Measurements from ENCODE around the gene RNU6-1.

Gene RNU6-1

DNA sequence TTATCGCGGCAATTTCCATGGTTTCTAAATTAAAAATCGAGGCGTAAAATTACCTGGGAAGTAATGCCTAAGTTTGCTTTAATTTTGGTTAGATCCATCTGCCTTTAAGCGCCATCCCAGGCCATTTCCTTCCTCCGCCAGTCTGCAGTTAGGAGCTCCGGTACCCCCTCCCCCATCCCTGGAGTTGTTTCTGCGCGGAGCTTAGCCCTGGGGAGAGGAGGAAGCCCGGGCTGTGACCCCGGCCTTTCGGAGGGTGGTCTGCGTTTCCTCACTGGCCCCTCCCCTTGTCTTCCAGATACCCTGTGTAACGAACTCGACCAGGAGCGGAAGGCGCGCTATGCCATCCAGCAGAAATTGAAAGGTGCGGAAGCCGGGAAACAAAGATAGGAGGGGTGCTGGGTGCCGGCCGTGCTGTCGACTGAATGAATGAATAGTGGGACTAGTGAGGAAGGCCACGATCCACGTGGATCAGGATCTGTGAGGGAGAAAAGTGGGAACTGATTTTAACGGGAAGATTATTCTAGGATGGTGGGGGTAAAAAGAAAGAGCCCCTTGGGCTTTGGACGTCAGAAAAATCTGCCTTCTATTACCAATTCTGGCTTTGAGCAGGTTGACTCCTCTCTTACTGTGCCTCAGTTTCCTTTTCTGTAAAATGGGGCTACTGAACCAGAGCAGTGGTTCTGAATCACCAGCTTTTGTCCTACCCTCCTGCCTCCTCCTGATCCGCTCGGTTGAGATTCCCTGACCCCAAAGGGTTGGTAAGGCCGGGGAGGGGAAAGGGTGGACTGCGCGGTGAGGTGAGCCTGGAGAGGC lies 6.7 kb downstream of the RNU6-1 start (continued):
- TF ChIP-seq, protein P1, sequence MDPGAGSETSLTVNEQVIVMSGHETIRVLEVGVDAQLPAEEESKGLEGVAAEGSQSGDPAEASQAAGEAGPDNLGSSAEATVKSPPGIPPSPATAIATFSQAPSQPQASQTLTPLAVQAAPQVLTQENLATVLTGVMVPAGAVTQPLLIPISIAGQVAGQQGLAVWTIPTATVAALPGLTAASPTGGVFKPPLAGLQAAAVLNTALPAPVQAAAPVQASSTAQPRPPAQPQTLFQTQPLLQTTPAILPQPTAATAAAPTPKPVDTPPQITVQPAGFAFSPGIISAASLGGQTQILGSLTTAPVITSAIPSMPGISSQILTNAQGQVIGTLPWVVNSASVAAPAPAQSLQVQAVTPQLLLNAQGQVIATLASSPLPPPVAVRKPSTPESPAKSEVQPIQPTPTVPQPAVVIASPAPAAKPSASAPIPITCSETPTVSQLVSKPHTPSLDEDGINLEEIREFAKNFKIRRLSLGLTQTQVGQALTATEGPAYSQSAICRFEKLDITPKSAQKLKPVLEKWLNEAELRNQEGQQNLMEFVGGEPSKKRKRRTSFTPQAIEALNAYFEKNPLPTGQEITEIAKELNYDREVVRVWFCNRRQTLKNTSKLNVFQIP (CRISPR knock-in tag; IDR thresholded peaks at IDR 0.05; ENCODE audit: borderline replicate concordance, low read depth), result no peak
- no peak for TF ChIP-seq BACH2 (CRISPR knock-in tag; IDR thresholded peaks at IDR 0.05; ENCODE audit: borderline replicate concordance)
- no peak for TF ChIP-seq ISL1 (CRISPR knock-in tag; IDR thresholded peaks at IDR 0.05)
- TF ChIP-seq ARNTL (CRISPR knock-in tag; IDR thresholded peaks at IDR 0.05; ENCODE audit: borderline replicate concordance, low read depth), result no peak
- TF ChIP-seq OSR1 (CRISPR knock-in tag; IDR thresholded peaks at IDR 0.05), result no peak

DNA sequence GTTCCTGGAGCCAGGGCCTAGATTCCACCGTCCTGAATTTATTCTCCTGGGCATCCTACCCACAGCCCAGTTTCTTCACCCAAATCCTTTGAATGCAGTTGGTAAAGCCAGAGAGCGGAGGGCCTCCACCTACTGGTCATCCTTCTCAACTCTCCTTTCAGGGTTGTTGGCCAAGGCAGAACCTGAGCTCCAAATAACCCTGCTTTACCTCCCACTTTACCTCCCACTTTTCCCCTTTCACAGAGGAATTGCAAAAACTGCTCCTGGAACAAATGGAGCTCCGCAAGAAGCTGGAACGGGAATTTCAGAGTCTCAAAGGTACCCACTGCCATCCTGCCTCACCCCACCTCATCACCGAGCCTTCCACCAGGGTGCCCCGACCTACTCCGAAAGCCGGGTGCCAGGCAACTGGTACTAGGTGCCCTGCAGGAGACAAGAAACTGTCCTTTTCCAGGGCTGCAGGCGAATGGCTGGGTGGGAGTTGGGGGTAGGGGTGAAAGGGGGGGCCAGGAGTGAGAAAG lies 7.8 kb downstream of the RNU6-1 start:
- peak; percentile 64 for ATAC-seq
- TF ChIP-seq ZNF70 (CRISPR knock-in tag; IDR thresholded peaks at IDR 0.05) (no peak), BACH2 (CRISPR knock-in tag; IDR thresholded peaks at IDR 0.05; ENCODE audit: borderline replicate concordance) (no peak), ZC3H10 (CRISPR knock-in tag; IDR thresholded peaks at IDR 0.05) (no peak), ZFP3 (CRISPR knock-in tag; IDR thresholded peaks at IDR 0.05) (no peak), ZNF8 (CRISPR knock-in tag; IDR thresholded peaks at IDR 0.05) (no peak)
- TF ChIP-seq, protein P2, sequence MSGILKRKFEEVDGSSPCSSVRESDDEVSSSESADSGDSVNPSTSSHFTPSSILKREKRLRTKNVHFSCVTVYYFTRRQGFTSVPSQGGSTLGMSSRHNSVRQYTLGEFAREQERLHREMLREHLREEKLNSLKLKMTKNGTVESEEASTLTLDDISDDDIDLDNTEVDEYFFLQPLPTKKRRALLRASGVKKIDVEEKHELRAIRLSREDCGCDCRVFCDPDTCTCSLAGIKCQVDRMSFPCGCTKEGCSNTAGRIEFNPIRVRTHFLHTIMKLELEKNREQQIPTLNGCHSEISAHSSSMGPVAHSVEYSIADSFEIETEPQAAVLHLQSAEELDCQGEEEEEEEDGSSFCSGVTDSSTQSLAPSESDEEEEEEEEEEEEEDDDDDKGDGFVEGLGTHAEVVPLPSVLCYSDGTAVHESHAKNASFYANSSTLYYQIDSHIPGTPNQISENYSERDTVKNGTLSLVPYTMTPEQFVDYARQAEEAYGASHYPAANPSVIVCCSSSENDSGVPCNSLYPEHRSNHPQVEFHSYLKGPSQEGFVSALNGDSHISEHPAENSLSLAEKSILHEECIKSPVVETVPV (CRISPR knock-in tag; IDR thresholded peaks at IDR 0.05), result no peak
- TF ChIP-seq, protein P3, sequence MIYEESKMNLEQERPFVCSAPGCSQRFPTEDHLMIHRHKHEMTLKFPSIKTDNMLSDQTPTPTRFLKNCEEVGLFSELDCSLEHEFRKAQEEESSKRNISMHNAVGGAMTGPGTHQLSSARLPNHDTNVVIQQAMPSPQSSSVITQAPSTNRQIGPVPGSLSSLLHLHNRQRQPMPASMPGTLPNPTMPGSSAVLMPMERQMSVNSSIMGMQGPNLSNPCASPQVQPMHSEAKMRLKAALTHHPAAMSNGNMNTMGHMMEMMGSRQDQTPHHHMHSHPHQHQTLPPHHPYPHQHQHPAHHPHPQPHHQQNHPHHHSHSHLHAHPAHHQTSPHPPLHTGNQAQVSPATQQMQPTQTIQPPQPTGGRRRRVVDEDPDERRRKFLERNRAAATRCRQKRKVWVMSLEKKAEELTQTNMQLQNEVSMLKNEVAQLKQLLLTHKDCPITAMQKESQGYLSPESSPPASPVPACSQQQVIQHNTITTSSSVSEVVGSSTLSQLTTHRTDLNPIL (CRISPR knock-in tag; IDR thresholded peaks at IDR 0.05; ENCODE audit: low read depth), result no peak
- TF ChIP-seq, protein P4, sequence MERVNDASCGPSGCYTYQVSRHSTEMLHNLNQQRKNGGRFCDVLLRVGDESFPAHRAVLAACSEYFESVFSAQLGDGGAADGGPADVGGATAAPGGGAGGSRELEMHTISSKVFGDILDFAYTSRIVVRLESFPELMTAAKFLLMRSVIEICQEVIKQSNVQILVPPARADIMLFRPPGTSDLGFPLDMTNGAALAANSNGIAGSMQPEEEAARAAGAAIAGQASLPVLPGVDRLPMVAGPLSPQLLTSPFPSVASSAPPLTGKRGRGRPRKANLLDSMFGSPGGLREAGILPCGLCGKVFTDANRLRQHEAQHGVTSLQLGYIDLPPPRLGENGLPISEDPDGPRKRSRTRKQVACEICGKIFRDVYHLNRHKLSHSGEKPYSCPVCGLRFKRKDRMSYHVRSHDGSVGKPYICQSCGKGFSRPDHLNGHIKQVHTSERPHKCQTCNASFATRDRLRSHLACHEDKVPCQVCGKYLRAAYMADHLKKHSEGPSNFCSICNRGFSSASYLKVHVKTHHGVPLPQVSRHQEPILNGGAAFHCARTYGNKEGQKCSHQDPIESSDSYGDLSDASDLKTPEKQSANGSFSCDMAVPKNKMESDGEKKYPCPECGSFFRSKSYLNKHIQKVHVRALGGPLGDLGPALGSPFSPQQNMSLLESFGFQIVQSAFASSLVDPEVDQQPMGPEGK (CRISPR knock-in tag; IDR thresholded peaks at IDR 0.05; ENCODE audit: borderline replicate concordance), result no peak

DNA sequence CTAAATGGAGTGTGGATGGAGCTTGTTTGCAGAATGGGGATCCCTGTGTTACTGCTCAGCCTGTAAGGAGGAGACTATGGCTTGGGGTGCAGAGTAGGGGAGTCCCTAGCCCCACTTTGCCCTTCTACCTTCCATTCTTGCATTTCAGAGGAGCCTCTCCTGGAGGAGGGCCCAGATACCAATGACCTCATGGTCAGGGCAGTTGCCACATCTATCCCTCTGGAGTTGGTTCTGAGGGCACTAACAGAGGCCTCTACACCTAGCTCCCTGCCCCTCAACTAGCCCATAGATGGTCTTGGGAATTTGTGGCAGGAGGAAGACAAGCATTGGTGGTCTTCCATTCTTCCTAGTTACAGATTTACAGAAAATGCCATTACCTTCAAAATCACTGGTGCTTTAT lies 8.5 kb downstream of the RNU6-1 start:
- no peak for ATAC-seq
- no peak for TF ChIP-seq SNAI2 (CRISPR knock-in tag; IDR thresholded peaks at IDR 0.05)
- TF ChIP-seq, protein P3 (CRISPR knock-in tag; IDR thresholded peaks at IDR 0.05; ENCODE audit: low read depth), result no peak
- no peak for TF ChIP-seq OSR1 (CRISPR knock-in tag; IDR thresholded peaks at IDR 0.05)
- no peak for TF ChIP-seq TOX (CRISPR knock-in tag; IDR thresholded peaks at IDR 0.05; ENCODE audit: borderline replicate concordance)
- no peak for TF ChIP-seq GLIS3 (CRISPR knock-in tag; IDR thresholded peaks at IDR 0.05)
- no peak for TF ChIP-seq ZFP30 (CRISPR knock-in tag; IDR thresholded peaks at IDR 0.05)
- TF ChIP-seq ZNF565 (CRISPR knock-in tag; conservative IDR thresholded peaks at IDR 0.05; ENCODE audit: low read depth), result no peak
- no peak for TF ChIP-seq ZFP3 (CRISPR knock-in tag; IDR thresholded peaks at IDR 0.05)
- TF ChIP-seq PPARA (CRISPR knock-in tag; IDR thresholded peaks at IDR 0.05; ENCODE audit: borderline replicate concordance), result no peak
- TF ChIP-seq ISL1 (CRISPR knock-in tag; IDR thresholded peaks at IDR 0.05), result no peak
- no peak for TF ChIP-seq ARNTL (CRISPR knock-in tag; IDR thresholded peaks at IDR 0.05; ENCODE audit: borderline replicate concordance, low read depth)
- TF ChIP-seq ESRRG (CRISPR knock-in tag; IDR thresholded peaks at IDR 0.05), result no peak
- TF ChIP-seq, protein P2 (CRISPR knock-in tag; IDR thresholded peaks at IDR 0.05), result no peak
- TF ChIP-seq ZNF8 (CRISPR knock-in tag; IDR thresholded peaks at IDR 0.05), result no peak
- TF ChIP-seq ZC3H10 (CRISPR knock-in tag; IDR thresholded peaks at IDR 0.05), result no peak
- TF ChIP-seq, protein P1 (CRISPR knock-in tag; IDR thresholded peaks at IDR 0.05; ENCODE audit: borderline replicate concordance, low read depth), result no peak
